HEK293 (cell line): ENCODE data around the gene ABCB4.

Experiments
- CTCF ChIA-PET: fragments of 350-600 bp; formaldehyde crosslinking; extraction: SDS; loops from one replicate; lab custom pipeline; 2021; ENCODE audit warnings: antibody characterized with exemption; lab: Yijun Ruan, JAX
- POLR2A ChIA-PET: fragments of 300-600 bp; formaldehyde crosslinking; extraction: SDS; loops from one replicate; lab custom pipeline; 2020; ENCODE audit warnings: antibody characterized with exemption, inconsistent platforms; lab: Yijun Ruan, JAX
- H3K27ac ChIP-seq: fragments of 200-500 bp; sonication (Bioruptor generic); 2 replicates; pipeline ENCODE4 v1.5.1; 2014; ENCODE audit warnings: low read depth, low read length, control low read depth, inconsistent platforms; ENCODE audit errors: extremely low read depth
- H3K36me3 ChIP-seq, 2 experiments: fragments of 200-500 bp in 1 of 2; sonication (Bioruptor generic) in 1 of 2; 1 replicate in 1 of 2; 2 replicates in 1 of 2; pipeline ENCODE4 v1.5.1; 2014 to 2017; ENCODE audit warnings: inconsistent platforms in 2 of 2, low read length in 2 of 2; ENCODE audit not compliant: control insufficient read depth in 2 of 2, insufficient read depth in 1 of 2
- H3K4me1 ChIP-seq: fragments of 200-500 bp; sonication (Bioruptor generic); 2 replicates; pipeline ENCODE4 v1.5.1; 2014; ENCODE audit warnings: mild to moderate bottlenecking, low read length, inconsistent platforms; ENCODE audit not compliant: control insufficient read depth, insufficient read depth
- H3K4me3 ChIP-seq: 2 replicates; pipeline ENCODE4 v1.5.1; 2011; ENCODE audit warnings: low read depth, mild to moderate bottlenecking, control low read depth, low read length, moderate library complexity
- H3K9me3 ChIP-seq: fragments of 200-500 bp; sonication (Bioruptor generic); 2 replicates; pipeline ENCODE4 v1.5.1; 2014; ENCODE audit warnings: low read depth, low read length, inconsistent platforms; ENCODE audit not compliant: control insufficient read depth, insufficient read depth
- BCL11B ChIP-seq: fragments of 450-650 bp; formaldehyde crosslinking; IDR thresholded peaks from 2 replicates; pipeline ENCODE4 v1.5.1; 2016; ENCODE audit warnings: low read depth, missing biosample characterization, missing genetic modification characterization
- GLI4 ChIP-seq: fragments of 450-650 bp; formaldehyde crosslinking; IDR thresholded peaks from 2 replicates; pipeline ENCODE4 v1.5.1; 2016; ENCODE audit warnings: missing biosample characterization, missing genetic modification characterization
- HIC1 ChIP-seq: fragments of 450-650 bp; formaldehyde crosslinking; IDR thresholded peaks from 2 replicates; pipeline ENCODE4 v1.5.1; 2016; ENCODE audit warnings: missing biosample characterization, missing genetic modification characterization
- MEIS1 ChIP-seq: sonication (generic); formaldehyde crosslinking; IDR thresholded peaks from 2 replicates; pipeline ENCODE4 v1.8.1; 2022; ENCODE audit warnings: missing genetic modification reagents, mild to moderate bottlenecking, borderline replicate concordance
- OVOL3 ChIP-seq: fragments of 450-650 bp; formaldehyde crosslinking; IDR thresholded peaks from 2 replicates; pipeline ENCODE4 v1.5.1; 2016; ENCODE audit warnings: missing biosample characterization, missing genetic modification characterization
- ZBTB17 ChIP-seq: fragments of 450-650 bp; formaldehyde crosslinking; IDR thresholded peaks from 2 replicates; pipeline ENCODE4 v1.5.1; 2016; ENCODE audit warnings: missing biosample characterization, missing genetic modification characterization
- ZBTB21 ChIP-seq: fragments of 450-650 bp; formaldehyde crosslinking; IDR thresholded peaks from 2 replicates; pipeline ENCODE4 v1.5.1; 2017; ENCODE audit warnings: missing biosample characterization, missing genetic modification characterization
- ZBTB48 ChIP-seq: fragments of 450-650 bp; formaldehyde crosslinking; IDR thresholded peaks from 2 replicates; pipeline ENCODE4 v1.5.1; 2016; ENCODE audit warnings: missing biosample characterization, missing genetic modification characterization
- ZBTB8A ChIP-seq: fragments of 450-650 bp; formaldehyde crosslinking; IDR thresholded peaks from 2 replicates; pipeline ENCODE4 v1.5.1; 2016; ENCODE audit warnings: missing biosample characterization, missing genetic modification characterization
- ZFP3 ChIP-seq: fragments of 450-650 bp; formaldehyde crosslinking; IDR thresholded peaks from 2 replicates; pipeline ENCODE4 v1.5.1; 2016; ENCODE audit warnings: low read depth, missing biosample characterization, missing genetic modification characterization
- ZNF146 ChIP-seq: fragments of 450-650 bp; formaldehyde crosslinking; IDR thresholded peaks from 2 replicates; pipeline ENCODE4 v1.5.1; 2016; ENCODE audit warnings: missing biosample characterization, missing genetic modification characterization
- ZNF155 ChIP-seq: fragments of 450-650 bp; formaldehyde crosslinking; IDR thresholded peaks from 2 replicates; pipeline ENCODE4 v1.5.1; 2016; ENCODE audit warnings: missing biosample characterization, missing genetic modification characterization
- ZNF239 ChIP-seq: fragments of 450-650 bp; formaldehyde crosslinking; IDR thresholded peaks from 2 replicates; pipeline ENCODE4 v1.5.1; 2016; ENCODE audit warnings: missing biosample characterization, missing genetic modification characterization
- ZNF335 ChIP-seq: fragments of 450-650 bp; formaldehyde crosslinking; conservative IDR thresholded peaks from 2 replicates; pipeline ENCODE4 v1.5.1; 2016; ENCODE audit warnings: missing biosample characterization, missing genetic modification characterization
- ZNF416 ChIP-seq: fragments of 450-650 bp; formaldehyde crosslinking; IDR thresholded peaks from 2 replicates; pipeline ENCODE4 v1.5.1; 2016; ENCODE audit warnings: missing biosample characterization, missing genetic modification characterization
- ZNF48 ChIP-seq: fragments of 450-650 bp; formaldehyde crosslinking; IDR thresholded peaks from 2 replicates; pipeline ENCODE4 v1.5.1; 2016; ENCODE audit warnings: missing biosample characterization, missing genetic modification characterization
- ZNF513 ChIP-seq: fragments of 450-650 bp; IDR thresholded peaks from 2 replicates; pipeline ENCODE4 v1.5.1; 2018; ENCODE audit warnings: missing biosample characterization, missing genetic modification characterization
- ZNF548 ChIP-seq: fragments of 450-650 bp; formaldehyde crosslinking; IDR thresholded peaks from 2 replicates; pipeline ENCODE4 v1.5.1; 2016; ENCODE audit warnings: missing biosample characterization, missing genetic modification characterization
- ZNF596 ChIP-seq: fragments of 450-650 bp; IDR thresholded peaks from 2 replicates; pipeline ENCODE4 v1.5.0; 2018; ENCODE audit warnings: missing biosample characterization, mild to moderate bottlenecking, missing genetic modification characterization, moderate library complexity
- ZNF623 ChIP-seq: fragments of 450-650 bp; formaldehyde crosslinking; IDR thresholded peaks from 2 replicates; pipeline ENCODE4 v1.5.1; 2016; ENCODE audit warnings: missing biosample characterization, missing genetic modification characterization
- ZNF830 ChIP-seq: fragments of 450-650 bp; IDR thresholded peaks from 2 replicates; pipeline ENCODE4 v1.5.0; 2018; ENCODE audit warnings: missing biosample characterization, missing genetic modification characterization, low read depth, mild to moderate bottlenecking, moderate library complexity
- TF ChIP-seq, protein P1 (sequence below): fragments of 450-650 bp; formaldehyde crosslinking; IDR thresholded peaks from 2 replicates; pipeline ENCODE4; 2016; ENCODE audit warnings: missing biosample characterization, missing genetic modification characterization
- TF ChIP-seq, protein P2 (sequence below): fragments of 450-650 bp; formaldehyde crosslinking; IDR thresholded peaks from 2 replicates; pipeline ENCODE4 v1.5.1; 2016; ENCODE audit warnings: missing biosample characterization, missing genetic modification characterization

The ABCB4 gene

DNA sequence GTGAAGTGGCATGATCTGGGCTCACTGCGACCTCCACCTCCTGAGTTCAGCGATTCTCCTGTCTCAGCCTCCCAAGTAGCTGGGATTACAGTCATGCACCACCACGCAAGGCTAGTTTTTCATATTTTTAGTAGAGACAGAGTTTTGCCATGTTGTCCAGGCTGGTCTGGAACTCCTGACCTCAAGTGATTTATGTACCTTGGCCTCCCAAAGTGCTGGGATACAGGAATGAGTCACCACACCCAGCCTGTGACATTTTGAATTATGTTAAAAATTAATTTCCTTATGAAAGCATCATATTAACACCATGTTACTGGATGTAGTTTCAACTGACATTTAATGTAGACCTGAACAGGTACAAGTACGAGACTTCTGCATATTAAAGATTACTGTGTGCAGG is 24.3 kb downstream of the ABCB4 start (continued):
- TF ChIP-seq ZFP3 (tag by site-specific recombination) (no peak), OVOL3 (tag by site-specific recombination) (no peak)

- POLR2A ChIA-PET, result interaction anchor here (0.7 kb wide), 1 partner anchor 18 kb away, joined by 3 read pairs; no protein-coding TSS in a partner anchor
- H3K4me1 ChIP-seq, result peaks cover 2% of the 10 kb centered on the region; the same call in 1 of the 2 replicates
- CTCF ChIA-PET, result interaction anchor here (0.9 kb wide), 1 partner anchor 33 kb away, joined by 3 read pairs; no protein-coding TSS in a partner anchor
- H3K4me3 ChIP-seq, result no peak overlapping the region
- no peak overlapping the region for H3K27ac ChIP-seq
- TF ChIP-seq HIC1 (tag by site-specific recombination), result no peak
- no peaks in the 10 kb centered on the region for H3K9me3 ChIP-seq
- no peaks in the 10 kb centered on the region for H3K36me3 ChIP-seq
Measured at GRCh38 chr7:87450706-87451105, 24.8 kb downstream of the ABCB4 start.

GRCh38 chr7:87448388-87448787 is 27.1 kb downstream of the ABCB4 start:
- CTCF ChIA-PET, result no interaction called here
- no peak overlapping the region for H3K27ac ChIP-seq
- H3K4me3 ChIP-seq, result no peak overlapping the region
- no peaks in the 10 kb centered on the region for H3K36me3 ChIP-seq
- no peaks in the 10 kb centered on the region for H3K4me1 ChIP-seq
- H3K9me3 ChIP-seq, result no peaks in the 10 kb centered on the region
- POLR2A ChIA-PET, result no interaction called here
- no peak for TF ChIP-seq ZBTB17 (tag by site-specific recombination)
- TF ChIP-seq ZNF513 (tag by site-specific recombination), result no peak
- TF ChIP-seq, protein P1, sequence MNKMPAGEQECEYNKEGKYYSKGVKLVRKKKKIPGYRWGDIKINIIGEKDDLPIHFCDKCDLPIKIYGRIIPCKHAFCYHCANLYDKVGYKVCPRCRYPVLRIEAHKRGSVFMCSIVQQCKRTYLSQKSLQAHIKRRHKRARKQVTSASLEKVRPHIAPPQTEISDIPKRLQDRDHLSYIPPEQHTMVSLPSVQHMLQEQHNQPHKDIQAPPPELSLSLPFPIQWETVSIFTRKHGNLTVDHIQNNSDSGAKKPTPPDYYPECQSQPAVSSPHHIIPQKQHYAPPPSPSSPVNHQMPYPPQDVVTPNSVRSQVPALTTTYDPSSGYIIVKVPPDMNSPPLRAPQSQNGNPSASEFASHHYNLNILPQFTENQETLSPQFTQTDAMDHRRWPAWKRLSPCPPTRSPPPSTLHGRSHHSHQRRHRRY (tag by site-specific recombination), result no peak
- TF ChIP-seq ZBTB21 (tag by site-specific recombination), result no peak
- TF ChIP-seq ZNF623 (tag by site-specific recombination), result no peak
- no peak for TF ChIP-seq GLI4 (tag by site-specific recombination)
- no peak for TF ChIP-seq ZBTB48 (tag by site-specific recombination)
- no peak for TF ChIP-seq ZNF416 (tag by site-specific recombination)
- TF ChIP-seq, all 188 proteins: peak for 0

DNA sequence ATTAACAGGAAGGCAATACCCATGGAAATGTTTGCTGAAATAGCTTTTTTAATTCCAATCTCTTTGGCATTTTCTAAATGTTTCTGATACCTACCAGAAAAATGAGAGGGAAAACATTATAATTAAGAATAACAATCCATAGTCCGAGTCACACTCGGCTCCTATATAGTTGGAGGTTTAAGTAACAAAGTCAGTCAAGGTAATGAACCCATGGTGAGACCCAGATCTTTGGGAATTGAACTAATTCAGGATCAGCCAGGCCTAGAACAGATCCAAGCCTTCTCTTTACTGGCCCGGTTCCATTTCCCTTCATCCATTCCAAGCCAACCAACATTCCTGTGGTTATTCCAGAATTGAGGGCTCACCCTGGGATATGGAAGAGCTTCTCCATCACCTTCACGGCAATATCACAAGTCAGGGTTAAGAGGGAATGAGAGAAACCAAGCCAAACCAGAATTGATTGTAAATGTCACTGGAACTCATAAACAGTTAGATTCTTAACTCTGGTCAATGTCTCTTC is 28.3 kb downstream of the ABCB4 start:
- H3K36me3 ChIP-seq, result no peaks in the 10 kb centered on the region
- no peak overlapping the region for H3K27ac ChIP-seq
- no peak overlapping the region for H3K4me3 ChIP-seq
- H3K9me3 ChIP-seq, result no peaks in the 10 kb centered on the region
- ChIA-PET POLR2A (no interaction called here), CTCF (interaction anchor here (0.6 kb wide), 1 partner anchor 17 kb away, joined by 3 read pairs; no protein-coding TSS in a partner anchor)
- no peaks in the 10 kb centered on the region for H3K4me1 ChIP-seq
- TF ChIP-seq ZNF239 (tag by site-specific recombination), result no peak
- TF ChIP-seq ZBTB17 (tag by site-specific recombination), result no peak
- no peak for TF ChIP-seq BCL11B (tag by site-specific recombination)
- no peak for TF ChIP-seq ZNF146 (tag by site-specific recombination)
- TF ChIP-seq ZNF830, result no peak
- no peak for TF ChIP-seq ZNF335
- TF ChIP-seq ZNF596 (tag by site-specific recombination), result no peak
- no peak for TF ChIP-seq MEIS1 (CRISPR knock-in tag)
- TF ChIP-seq ZNF48 (tag by site-specific recombination), result no peak
- no peak for TF ChIP-seq ZBTB8A (tag by site-specific recombination)
- TF ChIP-seq, protein P2, sequence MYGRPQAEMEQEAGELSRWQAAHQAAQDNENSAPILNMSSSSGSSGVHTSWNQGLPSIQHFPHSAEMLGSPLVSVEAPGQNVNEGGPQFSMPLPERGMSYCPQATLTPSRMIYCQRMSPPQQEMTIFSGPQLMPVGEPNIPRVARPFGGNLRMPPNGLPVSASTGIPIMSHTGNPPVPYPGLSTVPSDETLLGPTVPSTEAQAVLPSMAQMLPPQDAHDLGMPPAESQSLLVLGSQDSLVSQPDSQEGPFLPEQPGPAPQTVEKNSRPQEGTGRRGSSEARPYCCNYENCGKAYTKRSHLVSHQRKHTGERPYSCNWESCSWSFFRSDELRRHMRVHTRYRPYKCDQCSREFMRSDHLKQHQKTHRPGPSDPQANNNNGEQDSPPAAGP (tag by site-specific recombination), result no peak
- no peak for TF ChIP-seq ZNF155 (tag by site-specific recombination)
- no peak for TF ChIP-seq ZNF548 (tag by site-specific recombination)
